Choroid plexus epithelial cell (primary cell): ENCODE results near the gene FAM120A.

Experiments
- DNase-seq: peaks from one replicate; pipeline ENCODE4 v3.0.0-alpha.2; 2010; ENCODE audit warnings: low read depth
- H3K4me3 ChIP-seq: 2 replicates; pipeline ENCODE4 v1.5.1; 2011; ENCODE audit warnings: low read depth, mild to moderate bottlenecking, control low read depth, low read length, moderate library complexity
- CTCF ChIP-seq: conservative IDR thresholded peaks from 2 replicates; pipeline ENCODE4 v1.5.1; 2011; ENCODE audit warnings: low read depth, mild to moderate bottlenecking, control low read depth, inconsistent platforms, low read length, moderate library complexity

The FAM120A gene

GRCh38 chr9:93603011-93603410 lies 151.5 kb downstream of the FAM120A start:
- DNase-seq = no peak
- no peak overlapping the region for H3K4me3 ChIP-seq
- TF ChIP-seq CTCF = no peak

GRCh38 chr9:93603906-93604326 lies 152.4 kb downstream of the FAM120A start:
- no peak for DNase-seq
- no peak for TF ChIP-seq CTCF
- H3K4me3 ChIP-seq = no peak overlapping the region

- no peak for TF ChIP-seq CTCF
- DNase-seq = no peak
- no peak overlapping the region for H3K4me3 ChIP-seq
Measured at GRCh38 chr9:93606187-93606586, 154.7 kb downstream of the FAM120A start.

- H3K4me3 ChIP-seq = no peak overlapping the region
- DNase-seq = no peak
- TF ChIP-seq CTCF = no peak
Measured at GRCh38 chr9:93610206-93610605, 158.7 kb downstream of the FAM120A start.

GRCh38 chr9:93612052-93612795 lies 160.7 kb downstream of the FAM120A start:
- no peak for TF ChIP-seq CTCF

GRCh38 chr9:93612796-93613154 lies 161.3 kb downstream of the FAM120A start:
- H3K4me3 ChIP-seq = no peak overlapping the region
- no peak for TF ChIP-seq CTCF
- no peak for DNase-seq

More at GRCh38 chr9:93612052-93612795, 160.7 kb downstream of the FAM120A start:
- DNase-seq = no peak
- no peak overlapping the region for H3K4me3 ChIP-seq

- H3K4me3 ChIP-seq = no peak overlapping the region
- TF ChIP-seq CTCF = no peak
- no peak for DNase-seq
Measured at GRCh38 chr9:93613174-93613573, 161.7 kb downstream of the FAM120A start.
